Activated gamma-delta T cell (primary cell): Measurements from ENCODE around the gene FAM241B.

Source experiments
- DNase-seq: peaks from one replicate; lab custom pipeline; 2025; lab: John Stamatoyannopoulos, UW
- total RNA-seq, 2 donors: gene quantifications; one replicate each; lab custom pipeline; 2026; lab: John Stamatoyannopoulos, UW

FAM241B gene
- total RNA-seq = 1.9 to 3.4 reads per million in 2 donors

GRCh38 chr10:69629897-69630650, at the start of gene FAM241B:
FAM241B (plus strand) TSS chr10:69630247; CDS start chr10:69631744, 1,497 bp downstream.
- peak; percentile 63 for DNase-seq

- no peak for DNase-seq
Observed at GRCh38 chr10:69580435-69580834, 49.6 kb upstream of the FAM241B start.

- no peak for DNase-seq
Observed at GRCh38 chr10:69583106-69583505, 46.9 kb upstream of the FAM241B start.

- DNase-seq = no peak
Observed at GRCh38 chr10:69584624-69585023, 45.4 kb upstream of the FAM241B start.

GRCh38 chr10:69588358-69588757, 41.7 kb upstream of the FAM241B start:
- DNase-seq = no peak

- no peak for DNase-seq
Observed at GRCh38 chr10:69600761-69601330, 29.2 kb upstream of the FAM241B start.

- DNase-seq = no peak
Observed at GRCh38 chr10:69609077-69609476, 21.0 kb upstream of the FAM241B start.

- DNase-seq = no peak
Observed at GRCh38 chr10:69612760-69613159, 17.3 kb upstream of the FAM241B start.

GRCh38 chr10:69614130-69614529, 15.9 kb upstream of the FAM241B start:
- DNase-seq = no peak

GRCh38 chr10:69616358-69616757, 13.7 kb upstream of the FAM241B start:
- no peak for DNase-seq

- no peak for DNase-seq
Observed at GRCh38 chr10:69618746-69619145, 11.3 kb upstream of the FAM241B start.

- DNase-seq = no peak
Observed at GRCh38 chr10:69619626-69620025, 10.4 kb upstream of the FAM241B start.

GRCh38 chr10:69620625-69621024, 9.4 kb upstream of the FAM241B start:
- no peak for DNase-seq

- DNase-seq = no peak
Observed at GRCh38 chr10:69624245-69624786, 5.7 kb upstream of the FAM241B start.

GRCh38 chr10:69626826-69627225, 3.2 kb upstream of the FAM241B start:
- no peak for DNase-seq

GRCh38 chr10:69628891-69629290, 1.2 kb upstream of the FAM241B start:
- DNase-seq = no peak

- DNase-seq = no peak
Observed at GRCh38 chr10:69629519-69629896, 539 bp upstream of the FAM241B start.

- no peak for DNase-seq
Observed at GRCh38 chr10:69630651-69631400, 779 bp downstream of the FAM241B start.

GRCh38 chr10:69631566-69631965, 1.5 kb downstream of the FAM241B start:
- no peak for DNase-seq

- no peak for DNase-seq
Observed at GRCh38 chr10:69632516-69633199, 2.6 kb downstream of the FAM241B start.

- DNase-seq = no peak
Observed at GRCh38 chr10:69633673-69634635, 3.9 kb downstream of the FAM241B start.
